ENCODE results near the gene TTC39A.
"Not testable (repeated sequence)": the region's sequence is repeated elsewhere in the genome, so short reads cannot be mapped to it uniquely, and the experiment has no call there.

TTC39A gene

DNA sequence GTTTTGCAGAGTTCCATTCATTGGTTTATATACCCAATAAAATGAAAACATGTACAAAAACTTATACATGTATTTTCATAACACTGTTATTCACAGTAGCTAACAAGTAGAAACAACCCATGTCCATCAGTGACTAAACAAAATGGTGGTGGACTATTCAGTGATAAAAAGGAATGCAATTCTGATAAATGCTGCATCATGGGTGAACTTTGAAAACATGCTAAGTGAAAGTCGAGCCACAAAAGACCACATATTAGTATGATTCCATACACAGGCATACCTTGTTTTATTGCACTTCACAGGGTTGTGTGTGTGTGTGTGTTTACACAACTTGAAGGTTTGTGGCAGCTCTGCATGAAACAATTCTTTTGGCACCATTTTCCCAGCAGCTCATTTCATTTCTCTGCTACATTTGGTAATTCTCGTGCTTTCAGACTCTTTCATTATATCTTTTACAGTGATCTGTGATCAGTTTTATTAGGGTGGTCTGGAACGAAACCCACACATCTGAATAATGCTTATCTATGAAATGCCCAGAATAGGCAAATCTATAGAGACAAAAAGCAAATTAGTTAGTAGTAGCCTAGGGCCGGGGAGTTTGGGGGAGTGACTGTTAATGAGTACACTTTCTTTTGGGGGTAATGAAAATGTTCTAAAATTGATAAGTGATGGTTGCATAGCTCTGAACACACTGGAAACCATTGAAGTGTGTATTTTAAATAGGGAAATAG is 67.0 kb downstream of the TTC39A start:
- no peak for DNase-seq

DNA sequence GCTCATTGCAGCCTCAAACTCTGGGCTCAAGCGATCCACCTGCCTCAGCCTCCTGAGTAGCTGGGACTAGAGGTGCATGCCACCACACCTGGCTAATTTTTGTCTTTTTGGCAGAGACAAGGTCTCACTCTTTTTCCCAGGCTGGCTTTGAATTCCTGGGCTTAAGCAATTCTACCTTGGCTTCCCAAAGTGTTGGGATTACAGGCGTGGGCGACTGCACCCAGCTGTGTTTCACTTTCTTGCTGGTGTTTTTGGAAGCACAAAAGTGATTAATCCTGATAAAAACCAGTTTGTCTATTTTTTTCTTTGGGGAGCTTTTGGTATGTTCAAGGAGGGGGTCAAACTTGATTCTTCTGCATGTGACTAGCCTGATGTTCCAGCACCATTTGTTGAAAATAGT is 75.0 kb downstream of the TTC39A start:
- DNase-seq: no peak

DNA sequence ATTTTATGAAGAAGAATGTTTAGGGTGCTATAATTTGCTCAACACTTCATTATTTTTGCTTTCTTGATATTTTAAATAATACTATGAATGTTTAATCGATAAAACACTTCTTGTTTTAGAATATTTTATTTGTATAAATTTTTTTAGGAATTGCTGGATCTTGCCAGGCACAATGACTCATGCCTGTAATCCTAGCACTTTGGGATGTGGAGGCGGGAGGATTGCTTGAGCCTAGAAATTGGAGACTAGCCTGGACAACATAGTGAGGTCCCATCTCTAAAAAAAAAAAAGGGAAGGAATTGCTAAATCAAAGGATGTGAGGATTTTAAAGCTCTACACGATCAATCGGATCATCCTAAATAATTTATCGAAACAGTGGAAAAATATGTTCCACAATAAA is 76.7 kb downstream of the TTC39A start:
- no peak for DNase-seq

DNA sequence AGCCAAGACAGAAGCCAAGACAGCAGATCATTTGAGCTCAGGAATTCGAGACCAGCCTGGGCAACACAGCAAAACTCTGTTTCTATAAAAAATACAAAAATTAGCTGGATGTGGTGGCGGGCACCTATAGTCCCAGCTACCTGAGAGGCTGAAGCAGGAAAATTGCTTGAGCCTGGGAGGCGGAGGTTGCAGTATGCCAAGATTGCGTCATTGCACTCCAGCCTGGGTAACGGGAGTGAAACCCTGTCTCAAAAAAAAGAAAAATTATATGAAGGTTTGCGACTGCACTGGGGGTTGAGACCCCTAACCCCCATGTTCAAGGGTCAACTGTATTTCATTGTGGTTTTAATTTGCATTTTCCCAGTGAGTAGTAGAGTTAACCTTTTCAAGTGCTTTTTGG is 78.0 kb downstream of the TTC39A start:
- DNase-seq: no peak

DNA sequence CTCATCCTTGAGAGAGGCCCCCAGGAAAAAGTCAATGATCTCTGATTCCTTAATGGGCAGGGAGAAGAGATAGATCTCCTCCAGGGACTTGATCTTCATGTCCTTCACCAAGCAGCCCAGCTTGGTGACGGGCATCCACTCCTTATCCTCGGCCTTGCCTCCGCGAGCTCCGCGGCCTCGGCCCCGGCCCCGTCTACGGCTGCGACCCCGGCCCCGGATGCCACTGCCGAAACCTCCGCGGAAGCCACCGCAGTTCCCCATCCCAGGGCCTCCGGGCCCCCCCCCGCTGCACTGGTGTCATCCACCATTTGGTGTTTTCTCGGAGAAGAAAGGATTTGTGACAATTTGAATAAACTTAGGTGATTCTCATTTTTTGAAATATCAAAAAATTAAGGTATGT is 79.2 kb downstream of the TTC39A start:
- DNase-seq: not testable (repeated sequence)

DNA sequence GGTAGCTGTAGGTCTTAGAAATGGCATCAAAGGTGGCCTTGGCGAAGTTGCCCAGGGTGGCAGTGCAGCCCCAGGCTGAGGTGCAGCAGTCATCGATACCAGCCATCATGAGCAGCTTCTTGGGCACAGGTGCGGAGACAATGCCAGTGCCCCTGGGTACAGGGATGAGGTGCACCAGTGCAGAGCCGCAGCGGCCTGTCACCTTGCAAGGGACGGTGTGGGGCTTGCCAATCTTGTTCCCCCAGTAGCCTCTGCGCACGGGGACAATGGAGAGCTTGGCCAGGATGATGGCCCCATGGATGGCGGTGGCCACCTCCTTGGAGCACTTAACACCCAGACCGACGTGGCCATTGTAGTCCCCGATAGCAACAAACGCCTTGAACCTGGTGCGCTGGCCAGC is 79.6 kb downstream of the TTC39A start:
- not testable (repeated sequence) for DNase-seq

DNA sequence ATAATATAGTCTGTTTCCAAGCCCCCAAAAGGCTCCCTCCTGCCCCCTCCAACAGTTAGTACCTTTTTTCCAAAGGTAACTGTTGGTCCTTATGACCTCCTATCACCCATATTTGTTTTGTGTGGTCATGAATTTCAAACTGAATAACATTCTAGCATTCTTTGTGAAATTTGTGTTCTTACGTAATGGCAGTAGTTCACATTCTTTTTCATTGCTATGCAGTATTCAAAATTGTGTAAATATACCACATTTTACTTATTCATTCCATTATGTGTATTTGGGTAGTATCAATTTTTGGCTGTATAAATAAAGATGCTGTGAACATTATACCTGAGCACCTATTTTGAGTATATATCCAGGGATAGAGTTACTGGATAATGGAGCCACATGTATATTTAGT is 80.9 kb downstream of the TTC39A start:
- DNase-seq: no peak

DNA sequence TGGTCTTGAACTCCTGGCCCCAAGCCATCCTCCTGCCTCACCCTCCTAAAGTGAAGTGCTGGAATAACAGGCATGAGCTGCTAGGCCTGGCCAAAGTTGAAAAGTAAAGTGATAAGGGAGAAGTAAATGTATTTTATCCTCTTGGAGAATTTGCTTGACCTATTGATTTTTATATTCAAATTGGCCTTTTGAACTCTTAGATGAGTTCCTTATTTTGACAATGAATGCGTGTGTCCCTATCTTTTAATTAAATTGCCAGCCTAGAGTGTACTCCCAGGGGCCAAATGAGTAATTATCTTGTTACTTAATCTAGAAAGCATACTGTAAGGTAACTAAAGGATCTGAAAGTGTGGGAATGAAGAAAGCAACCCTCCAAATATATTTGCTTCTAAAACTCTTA is 82.9 kb downstream of the TTC39A start:
- DNase-seq: no peak

DNA sequence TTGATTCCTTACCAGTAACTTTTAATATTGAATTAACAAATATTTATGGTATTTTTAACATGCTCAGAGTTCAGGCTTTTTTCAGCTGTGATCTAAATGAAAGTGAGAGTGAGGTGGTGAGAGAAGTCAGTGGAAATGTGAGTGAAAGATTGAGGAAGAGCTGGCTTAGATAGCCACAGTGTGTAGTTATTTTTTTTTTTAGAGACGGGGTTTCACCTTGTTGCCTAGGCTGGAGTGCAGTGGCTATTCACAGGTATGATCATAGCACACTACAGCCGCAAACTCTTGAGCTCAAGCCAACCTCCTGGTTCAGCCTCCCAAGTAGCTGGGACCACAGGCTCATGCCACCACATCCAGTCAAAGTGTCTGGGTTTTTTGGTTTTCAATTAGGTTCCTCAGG is 83.3 kb downstream of the TTC39A start:
- no peak for DNase-seq

DNA sequence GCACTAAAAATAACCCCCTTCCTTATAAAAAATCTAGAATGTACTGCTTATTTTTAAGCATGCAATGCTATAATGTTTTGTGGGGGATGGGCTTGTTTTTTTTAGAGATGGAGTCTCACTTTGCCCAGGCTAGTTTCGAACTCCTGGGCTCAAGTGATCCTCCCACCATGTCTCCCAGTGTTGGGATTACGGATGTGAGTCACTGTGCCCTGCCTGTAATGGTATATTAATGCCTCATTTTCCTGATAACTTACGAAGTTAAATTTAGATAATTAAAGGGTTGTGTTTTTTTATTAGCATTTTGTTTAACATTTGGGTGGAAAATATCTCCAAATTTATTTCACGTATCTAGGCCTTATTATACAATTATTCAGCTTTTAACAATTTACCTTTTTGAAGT is 87.8 kb downstream of the TTC39A start:
- no peak for DNase-seq

DNA sequence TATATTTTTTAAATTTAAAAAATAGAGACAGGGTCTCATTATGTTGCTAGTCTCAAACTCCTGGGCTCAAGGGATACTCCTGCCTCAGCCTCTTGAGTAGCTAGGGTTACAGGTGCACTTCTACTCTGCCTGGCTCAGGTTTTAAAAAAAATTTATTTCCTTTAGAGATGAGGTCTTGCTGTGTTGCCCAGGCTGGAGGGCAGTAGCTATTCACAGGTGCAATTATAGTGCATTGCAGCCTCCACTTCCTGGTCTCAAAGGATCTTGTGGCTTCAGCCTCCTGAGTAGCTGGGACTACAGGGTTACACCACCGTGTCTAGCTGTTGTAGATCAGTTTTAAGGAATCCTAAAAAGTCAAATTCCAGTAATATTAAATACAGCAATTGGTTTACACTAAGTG is 89.2 kb downstream of the TTC39A start:
- no peak for DNase-seq

DNA sequence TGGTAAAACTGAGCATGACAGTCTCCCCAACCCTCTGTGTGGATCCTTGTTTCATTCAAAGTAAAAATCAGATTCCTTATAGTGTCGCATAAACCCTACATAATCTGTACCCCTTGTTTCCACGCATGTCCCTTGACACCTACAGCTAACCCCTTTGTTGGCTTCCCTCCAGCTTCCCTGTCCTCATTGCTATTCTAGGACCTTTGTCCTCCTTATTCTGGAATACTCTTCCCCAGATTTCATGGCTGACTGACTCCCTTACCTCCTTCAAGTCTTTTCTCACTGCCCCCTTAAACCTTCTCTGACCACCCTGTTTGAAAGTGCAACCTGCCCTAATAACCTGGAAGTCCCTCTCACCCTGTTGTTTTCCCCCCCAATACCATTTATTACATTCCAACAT is 90.3 kb downstream of the TTC39A start:
- DNase-seq: no peak

DNA sequence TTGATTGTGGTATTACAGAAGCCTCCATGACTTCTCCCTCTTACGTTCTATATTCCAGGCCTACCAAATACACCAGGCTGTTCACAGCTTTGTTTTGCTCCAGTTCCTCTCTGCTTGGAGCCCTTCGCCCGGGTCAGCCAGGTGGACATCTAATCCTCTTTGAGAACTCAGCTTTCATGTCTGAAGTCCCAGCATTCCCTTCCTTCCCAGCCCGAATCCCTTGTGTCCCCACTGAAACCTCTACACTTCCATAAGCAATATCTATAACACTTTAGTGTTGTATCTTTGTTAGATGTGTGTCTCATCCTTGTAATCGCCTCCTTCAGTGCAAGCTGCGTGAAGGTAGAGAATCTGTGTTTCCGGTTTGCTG is 92.3 kb downstream of the TTC39A start:
- no peak for DNase-seq

DNA sequence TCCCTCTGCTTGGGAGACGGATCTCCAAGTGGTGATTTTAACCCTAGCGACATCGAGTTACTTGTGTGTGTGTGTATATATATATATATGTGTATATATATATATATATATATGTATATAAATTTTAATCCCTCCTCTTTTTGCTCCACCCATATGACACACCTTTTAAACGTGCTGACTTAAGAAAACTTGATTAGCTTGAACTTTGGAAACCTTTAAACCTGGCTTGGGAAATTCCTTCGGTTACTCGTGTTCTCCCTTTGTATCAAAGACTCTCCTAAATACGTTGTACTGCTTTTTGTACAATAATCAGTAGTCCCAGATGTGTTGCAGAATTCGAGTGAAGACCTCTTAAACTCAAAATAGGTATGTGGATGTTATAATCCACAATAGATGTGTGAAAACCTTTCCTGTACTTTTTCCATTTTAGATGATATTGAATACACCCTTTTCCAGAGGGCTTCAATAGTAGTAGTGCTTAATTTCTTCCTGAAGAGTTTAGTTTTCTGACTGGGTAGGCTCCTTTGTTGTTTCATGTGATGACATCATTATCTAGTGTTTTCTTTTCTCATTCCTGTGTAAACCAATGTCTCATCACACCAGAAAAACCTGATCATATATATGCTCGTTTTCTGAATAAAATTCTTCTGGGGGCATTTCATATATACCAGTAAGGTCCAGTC is 92.9 kb downstream of the TTC39A start:
- no peak for DNase-seq

Data from NCI-H187 (cell line).